ENCODE data around the gene ITGB3BP.

The ITGB3BP gene

GRCh38 chr1:63413394-63413793, 109.6 kb downstream of the ITGB3BP start:
- no peak for DNase-seq

- DNase-seq = no peak
These were observed 112.0 kb downstream of the ITGB3BP start for GRCh38 chr1:63411066-63411465.

GRCh38 chr1:63408331-63408730, 114.7 kb downstream of the ITGB3BP start:
- no peak for DNase-seq

GRCh38 chr1:63407002-63407401, 116.0 kb downstream of the ITGB3BP start:
- DNase-seq = no peak

DNA sequence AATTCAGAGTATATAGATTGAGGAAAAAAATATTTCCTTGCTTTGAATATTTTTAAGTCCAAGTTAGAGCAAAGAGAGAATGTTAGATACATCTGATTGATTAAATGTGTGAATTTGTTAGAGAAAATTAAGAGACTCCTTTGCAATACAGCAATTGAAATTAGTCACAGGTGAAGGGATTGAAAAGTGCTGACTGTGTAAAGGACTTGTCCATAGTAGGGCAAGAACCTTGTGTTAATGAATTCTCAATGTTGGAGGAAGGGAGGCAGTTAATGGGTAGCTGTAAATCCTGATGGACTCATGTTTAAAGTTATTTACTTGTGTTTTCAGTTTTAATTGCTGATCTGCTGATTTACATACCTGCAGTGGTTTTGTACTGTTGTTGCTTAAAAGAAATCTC, 117.0 kb downstream of the ITGB3BP start:
- DNase-seq = no peak

GRCh38 chr1:63405021-63405420, 118.0 kb downstream of the ITGB3BP start:
- no peak for DNase-seq

DNA sequence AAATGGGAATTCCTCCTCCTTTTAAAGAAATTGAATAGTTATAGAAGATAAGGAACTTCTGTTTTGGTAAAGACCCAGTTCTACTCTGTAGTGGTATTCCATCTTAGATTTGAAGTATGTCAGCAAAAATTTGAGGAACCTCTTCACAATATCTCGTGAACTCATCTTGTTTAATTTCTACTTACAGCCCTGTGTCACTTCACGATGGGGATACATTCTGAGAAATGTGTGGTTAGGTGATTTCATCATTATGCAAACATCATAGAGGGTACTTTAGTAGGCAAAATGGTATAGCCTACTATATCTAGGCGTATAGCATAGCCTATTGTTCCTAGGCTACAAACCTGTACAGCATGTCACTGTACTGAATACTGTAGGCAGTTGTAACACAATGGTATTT, 119.6 kb downstream of the ITGB3BP start:
- no peak for DNase-seq

DNA sequence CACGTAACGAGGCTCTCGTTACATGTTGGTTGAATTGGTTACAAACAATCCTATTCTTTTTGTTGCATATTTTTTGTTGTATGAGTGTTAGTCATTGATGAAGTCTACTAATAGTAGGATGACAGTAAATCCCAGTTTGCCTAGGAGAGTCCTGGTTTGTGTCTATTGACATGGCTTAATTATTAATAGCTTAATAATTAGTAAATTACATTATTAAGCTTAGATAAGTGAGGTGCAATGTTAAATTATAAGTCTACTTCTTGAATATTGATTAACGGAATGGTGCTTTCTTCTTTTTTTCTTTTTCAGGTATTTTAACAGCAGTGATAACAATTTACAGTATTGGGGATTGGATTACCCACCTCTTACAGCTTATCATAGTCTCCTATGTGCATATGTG, 121.1 kb downstream of the ITGB3BP start:
- DNase-seq = no peak

All from CD4-positive, alpha-beta T cell treated with Interleukin-4 for 1 hour (primary cell).